ENCODE results near the gene MRC1.

DNA sequence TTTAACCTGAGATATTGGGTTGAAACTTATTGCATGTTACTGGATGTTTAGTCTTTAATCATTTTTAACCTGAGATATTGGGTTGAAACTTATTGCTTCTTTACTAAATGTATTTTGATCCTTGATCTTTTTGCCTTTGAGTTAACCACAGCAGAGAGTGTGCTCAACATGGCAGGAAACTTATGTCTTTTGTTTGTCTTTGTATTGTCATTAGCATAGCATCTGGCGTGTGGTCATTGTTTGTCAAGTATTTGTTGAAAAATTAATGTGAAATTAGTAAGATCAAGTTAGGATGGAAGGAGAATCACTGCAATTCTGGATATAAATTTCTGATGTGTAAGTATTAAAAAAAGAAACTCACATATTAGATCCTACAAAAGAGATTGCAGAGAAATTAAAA is 8.2 kb downstream of the MRC1 start:
- TF ChIP-seq CBX5 (IDR thresholded peaks at IDR 0.05; ENCODE audit: low read depth, low read length) (no peak), RFX5 (IDR thresholded peaks at IDR 0.05; ENCODE audit: borderline replicate concordance, low read depth, low read length) (no peak)
- TF ChIP-seq, protein P1, sequence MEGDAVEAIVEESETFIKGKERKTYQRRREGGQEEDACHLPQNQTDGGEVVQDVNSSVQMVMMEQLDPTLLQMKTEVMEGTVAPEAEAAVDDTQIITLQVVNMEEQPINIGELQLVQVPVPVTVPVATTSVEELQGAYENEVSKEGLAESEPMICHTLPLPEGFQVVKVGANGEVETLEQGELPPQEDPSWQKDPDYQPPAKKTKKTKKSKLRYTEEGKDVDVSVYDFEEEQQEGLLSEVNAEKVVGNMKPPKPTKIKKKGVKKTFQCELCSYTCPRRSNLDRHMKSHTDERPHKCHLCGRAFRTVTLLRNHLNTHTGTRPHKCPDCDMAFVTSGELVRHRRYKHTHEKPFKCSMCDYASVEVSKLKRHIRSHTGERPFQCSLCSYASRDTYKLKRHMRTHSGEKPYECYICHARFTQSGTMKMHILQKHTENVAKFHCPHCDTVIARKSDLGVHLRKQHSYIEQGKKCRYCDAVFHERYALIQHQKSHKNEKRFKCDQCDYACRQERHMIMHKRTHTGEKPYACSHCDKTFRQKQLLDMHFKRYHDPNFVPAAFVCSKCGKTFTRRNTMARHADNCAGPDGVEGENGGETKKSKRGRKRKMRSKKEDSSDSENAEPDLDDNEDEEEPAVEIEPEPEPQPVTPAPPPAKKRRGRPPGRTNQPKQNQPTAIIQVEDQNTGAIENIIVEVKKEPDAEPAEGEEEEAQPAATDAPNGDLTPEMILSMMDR (IDR thresholded peaks at IDR 0.05; ENCODE audit: control extremely low read depth in 1 of 3, insufficient read depth in 1 of 3, low read depth in 1 of 3, low read length in 3 of 3) = no peak
